ENCODE measurements around the gene DNAH2.

DNAH2 gene

DNA sequence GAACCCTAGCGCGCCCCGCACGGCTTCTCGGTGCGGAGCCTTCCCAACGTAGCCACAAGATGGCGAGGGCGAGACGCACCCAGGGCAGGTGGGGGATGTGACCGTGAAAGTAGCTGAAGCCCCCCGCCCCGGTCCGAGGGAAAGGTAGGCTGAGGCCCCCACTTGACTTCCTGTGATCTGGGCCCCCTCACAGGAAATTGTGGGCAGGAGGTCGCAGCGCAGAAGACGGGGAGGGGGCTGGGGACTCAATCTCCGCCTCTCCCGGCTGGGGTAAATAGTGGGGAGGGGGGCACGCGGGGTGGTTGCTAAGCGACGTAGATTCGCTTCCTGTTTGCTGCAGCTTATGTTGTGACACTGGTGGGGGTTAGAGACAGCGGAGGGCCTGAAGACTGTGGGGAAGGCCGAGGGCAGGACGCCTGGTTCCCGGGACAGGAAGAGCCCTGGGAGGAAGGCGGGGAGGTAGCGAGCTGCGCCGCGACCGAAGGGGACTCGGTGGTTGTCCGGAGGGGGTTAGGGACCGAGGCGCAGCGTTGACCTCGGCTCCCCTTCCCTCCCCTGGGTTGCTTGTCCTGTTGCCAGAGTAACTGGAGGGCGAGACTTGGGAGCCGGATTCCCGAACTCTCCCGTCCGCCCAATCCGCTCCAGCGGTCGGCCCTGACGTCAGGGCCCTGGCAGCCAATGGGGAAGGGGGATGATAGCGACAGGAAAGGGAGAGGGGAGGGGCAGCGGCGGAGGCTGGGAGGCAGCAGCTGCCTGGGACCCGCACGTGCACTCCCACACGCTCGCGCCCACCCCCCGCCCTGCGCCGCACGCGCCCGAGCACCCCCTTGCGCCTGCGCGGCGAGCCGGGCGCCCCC lies 117.6 kb downstream of the DNAH2 start:
- TF ChIP-seq, protein P1, sequence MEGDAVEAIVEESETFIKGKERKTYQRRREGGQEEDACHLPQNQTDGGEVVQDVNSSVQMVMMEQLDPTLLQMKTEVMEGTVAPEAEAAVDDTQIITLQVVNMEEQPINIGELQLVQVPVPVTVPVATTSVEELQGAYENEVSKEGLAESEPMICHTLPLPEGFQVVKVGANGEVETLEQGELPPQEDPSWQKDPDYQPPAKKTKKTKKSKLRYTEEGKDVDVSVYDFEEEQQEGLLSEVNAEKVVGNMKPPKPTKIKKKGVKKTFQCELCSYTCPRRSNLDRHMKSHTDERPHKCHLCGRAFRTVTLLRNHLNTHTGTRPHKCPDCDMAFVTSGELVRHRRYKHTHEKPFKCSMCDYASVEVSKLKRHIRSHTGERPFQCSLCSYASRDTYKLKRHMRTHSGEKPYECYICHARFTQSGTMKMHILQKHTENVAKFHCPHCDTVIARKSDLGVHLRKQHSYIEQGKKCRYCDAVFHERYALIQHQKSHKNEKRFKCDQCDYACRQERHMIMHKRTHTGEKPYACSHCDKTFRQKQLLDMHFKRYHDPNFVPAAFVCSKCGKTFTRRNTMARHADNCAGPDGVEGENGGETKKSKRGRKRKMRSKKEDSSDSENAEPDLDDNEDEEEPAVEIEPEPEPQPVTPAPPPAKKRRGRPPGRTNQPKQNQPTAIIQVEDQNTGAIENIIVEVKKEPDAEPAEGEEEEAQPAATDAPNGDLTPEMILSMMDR (conservative IDR thresholded peaks at IDR 0.05): peak; percentile 78
- H3K27ac ChIP-seq: peak overlapping the region; percentile 94

DNA sequence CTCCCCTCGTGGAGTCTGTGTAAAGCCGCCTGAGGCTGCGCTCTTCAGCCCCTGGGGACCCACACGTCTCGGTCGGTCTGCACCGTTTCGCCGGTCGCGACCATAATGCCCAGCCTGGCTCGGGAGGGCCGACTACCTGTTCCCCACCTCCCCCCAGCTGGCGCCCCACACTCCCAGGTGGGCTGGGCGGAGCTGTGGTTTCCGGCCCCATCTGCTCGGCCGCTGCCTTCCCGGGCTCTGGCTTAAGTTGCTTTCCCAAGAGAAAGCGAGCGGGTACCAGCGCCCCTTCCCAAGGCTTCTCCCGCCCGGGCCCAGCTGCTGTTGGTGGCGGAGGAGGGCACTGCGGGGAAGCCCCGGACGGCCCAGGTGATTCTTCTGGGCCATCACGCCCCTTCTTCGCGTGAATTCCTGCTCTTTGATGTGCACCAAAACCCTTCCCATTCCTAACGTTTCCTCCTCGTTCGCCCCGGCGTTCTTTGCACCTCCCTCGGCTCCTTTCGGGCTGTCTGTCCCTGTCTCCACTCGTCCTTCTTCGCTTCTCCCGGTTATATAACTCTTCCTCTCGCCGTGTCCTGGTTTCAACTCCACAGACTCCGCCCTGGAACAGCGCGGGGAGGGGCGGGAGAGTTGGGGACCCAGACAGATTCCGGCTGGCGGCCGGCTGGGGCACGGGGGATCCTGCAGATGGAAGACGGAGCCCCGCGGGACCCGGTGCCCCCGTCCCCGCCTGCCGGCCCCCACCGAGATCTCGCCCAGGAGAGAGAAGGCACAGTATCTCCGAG lies 118.5 kb downstream of the DNAH2 start:
- peak overlapping the region; percentile 94 for H3K27ac ChIP-seq
- TF ChIP-seq, protein P1 (conservative IDR thresholded peaks at IDR 0.05): no peak

DNA sequence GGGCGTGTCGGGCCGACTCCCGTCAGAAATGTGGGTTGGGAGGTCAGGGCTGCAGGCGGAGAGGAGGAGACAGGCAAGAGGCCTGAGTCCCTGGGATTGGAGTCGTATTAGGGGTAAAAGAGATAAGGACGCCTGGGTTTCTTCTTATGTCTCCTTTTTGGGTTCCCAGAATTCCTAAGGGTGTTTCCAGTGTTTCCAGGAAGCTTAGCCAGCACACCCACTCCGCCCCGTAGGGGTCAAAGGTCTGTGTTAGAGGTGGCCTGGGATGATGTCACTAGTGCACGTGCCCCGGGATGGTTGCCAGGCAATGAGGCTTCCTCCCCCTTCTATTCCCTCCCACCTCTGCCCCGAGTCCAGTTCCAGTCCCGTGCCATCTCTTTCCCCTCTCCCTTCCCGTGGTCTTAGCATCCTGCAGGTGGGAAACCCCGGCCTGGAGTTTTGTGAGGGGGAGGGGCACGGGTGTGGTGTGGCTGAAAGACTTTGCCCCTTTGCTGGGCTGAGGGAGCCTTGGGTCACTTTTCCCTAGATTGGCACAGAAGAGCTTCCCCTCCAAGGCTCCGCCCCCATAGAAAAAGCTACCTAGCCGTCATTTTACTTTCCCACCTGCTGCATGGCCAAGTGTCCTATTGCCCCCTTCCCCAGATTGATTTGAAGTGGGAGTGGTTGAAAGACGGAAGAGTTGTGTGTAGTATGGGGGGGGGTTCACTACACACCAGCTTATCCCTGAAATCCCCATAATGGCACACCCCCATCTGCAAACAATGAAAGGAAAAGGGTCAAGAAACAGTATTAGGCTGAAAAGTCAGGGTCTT lies 119.3 kb downstream of the DNAH2 start:
- H3K27ac ChIP-seq: peak overlapping the region; percentile 94
- TF ChIP-seq, protein P1 (conservative IDR thresholded peaks at IDR 0.05): no peak

DNA sequence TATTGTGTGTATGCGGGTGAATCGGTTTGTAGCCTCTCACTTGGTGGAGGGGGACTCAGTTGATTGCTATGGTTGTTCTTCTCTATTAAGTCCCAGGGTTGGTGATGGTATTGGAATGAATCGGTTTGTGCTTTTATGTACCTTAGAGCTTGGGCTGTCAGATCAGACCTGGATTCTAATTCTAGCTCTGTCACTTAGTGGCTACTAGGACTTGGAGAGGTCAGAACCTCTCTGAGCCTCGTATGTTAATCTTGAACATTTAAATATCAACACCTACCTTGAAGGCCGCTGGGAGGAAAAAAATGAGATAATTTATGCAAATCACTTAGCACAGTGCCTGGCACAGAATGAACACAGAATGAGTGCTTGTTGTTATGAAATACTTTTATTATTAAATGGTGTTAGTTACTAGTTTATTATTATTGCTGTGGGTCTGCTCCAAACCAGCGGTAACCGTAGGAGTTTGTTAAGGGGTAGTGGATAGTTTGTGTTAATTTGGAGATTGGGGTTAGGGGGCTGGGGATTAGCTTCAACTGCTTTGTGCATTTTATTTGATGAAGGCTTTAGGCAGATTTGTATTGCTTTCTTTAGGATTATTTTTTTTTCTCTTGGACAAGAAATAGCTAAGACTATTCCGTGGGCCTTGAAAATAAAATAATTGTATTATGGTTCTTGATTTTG lies 120.0 kb downstream of the DNAH2 start:
- peak overlapping the region; percentile 94 for H3K27ac ChIP-seq

DNA sequence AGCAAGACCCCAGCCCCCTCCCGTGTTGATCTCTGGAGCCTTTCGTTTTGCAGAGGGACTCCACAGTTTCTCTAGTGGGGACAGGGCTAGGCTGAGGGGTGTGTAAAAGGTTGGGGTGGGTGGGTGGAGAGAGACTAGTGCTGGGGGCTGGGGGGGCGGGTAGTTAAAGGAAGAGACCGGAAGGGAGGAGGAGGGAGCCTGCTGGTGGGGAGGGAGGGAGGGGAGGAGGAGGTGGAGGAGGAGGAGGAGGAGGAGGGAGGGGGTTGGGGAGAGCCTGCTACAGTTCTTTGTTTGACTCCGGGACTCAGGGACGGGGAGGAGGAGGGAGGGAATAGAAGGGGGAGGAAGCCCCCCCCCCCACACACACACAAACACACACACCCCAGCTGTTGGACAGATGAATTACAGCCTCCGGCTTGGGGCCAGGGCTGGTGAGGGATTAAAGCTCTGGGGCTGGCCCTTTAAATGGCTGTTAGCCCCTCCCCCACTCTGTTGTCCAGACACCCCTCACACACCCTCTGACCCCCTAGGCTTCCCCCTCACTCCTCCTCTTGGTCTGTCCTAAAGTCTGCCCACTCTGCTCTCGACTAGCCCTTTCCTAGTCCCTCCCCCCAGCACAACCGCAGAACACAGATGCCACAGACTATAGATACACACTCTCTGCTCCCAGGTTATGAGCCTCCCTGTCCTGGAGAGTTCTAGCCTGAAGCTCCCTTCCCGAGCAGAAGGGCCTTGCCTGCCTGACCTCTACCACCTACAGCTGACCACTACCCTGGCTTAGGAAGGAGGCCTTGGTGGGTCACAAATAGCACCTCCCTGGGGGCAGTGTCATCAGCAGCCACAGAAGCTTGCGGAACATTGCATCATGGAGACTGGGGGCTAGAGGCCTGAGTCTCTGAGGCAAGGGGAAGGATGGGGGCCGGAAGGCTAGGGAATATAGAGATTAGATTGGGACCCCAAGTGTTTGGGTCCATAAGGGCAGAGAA lies 120.8 kb downstream of the DNAH2 start:
- H3K27ac ChIP-seq: peak overlapping the region; percentile 94
- TF ChIP-seq, protein P1 (conservative IDR thresholded peaks at IDR 0.05): no peak

More for the DNA sequence above, 120.0 kb downstream of the DNAH2 start:
- TF ChIP-seq, protein P1 (conservative IDR thresholded peaks at IDR 0.05): no peak

DNA sequence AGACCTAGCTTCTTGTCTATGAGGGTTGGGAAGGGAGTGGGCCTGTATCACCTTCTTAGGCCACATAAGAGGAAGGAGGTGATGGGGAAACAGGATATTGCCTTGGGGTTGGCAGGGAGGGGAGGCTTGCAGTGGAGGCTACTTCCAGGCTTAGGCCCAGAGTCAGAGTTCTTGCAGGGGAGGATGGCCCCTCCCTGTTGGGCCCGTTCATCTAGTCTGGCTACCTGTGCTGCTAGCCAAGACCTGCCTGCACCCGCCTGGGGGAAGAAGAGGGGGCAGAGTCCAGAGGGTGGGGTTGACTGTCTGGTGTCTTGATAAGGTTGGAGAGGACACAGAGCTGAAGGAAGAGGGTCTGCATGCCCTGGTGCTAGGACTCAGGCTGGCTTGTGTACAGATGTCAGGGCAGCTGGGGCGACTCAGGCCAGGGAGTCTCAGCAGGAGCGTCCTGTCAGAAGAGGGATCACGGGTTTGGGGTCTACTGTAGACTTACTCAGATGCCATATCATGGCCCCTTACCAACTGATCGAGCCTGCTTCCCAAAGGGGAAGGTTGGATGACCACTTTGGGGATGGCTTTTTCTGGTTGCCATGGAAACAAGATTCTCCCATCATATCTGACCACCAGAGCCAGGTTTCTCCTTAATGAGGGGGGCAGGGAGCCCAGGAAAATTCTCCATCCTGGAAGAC lies 121.8 kb downstream of the DNAH2 start:
- TF ChIP-seq, protein P1 (conservative IDR thresholded peaks at IDR 0.05): no peak
- peak overlapping the region; percentile 48 for H3K27ac ChIP-seq
